Ishikawa (cell line): Measurements from ENCODE around the gene SAV1.

Source experiments
- CEBPB ChIP-seq: IDR thresholded peaks from 2 replicates; pipeline ENCODE4 v1.6.1; 2012
- CREB1 ChIP-seq: IDR thresholded peaks from 2 replicates; pipeline ENCODE4 v1.6.1; 2012; ENCODE audit warnings: low read depth
- EGR1 ChIP-seq: IDR thresholded peaks from 2 replicates; pipeline ENCODE4 v1.6.1; 2012
- EP300 ChIP-seq: IDR thresholded peaks from 2 replicates; pipeline ENCODE4 v1.6.1; 2012; ENCODE audit warnings: borderline replicate concordance
- FOXM1 ChIP-seq: IDR thresholded peaks from 2 replicates; pipeline ENCODE4 v1.6.1; 2012; ENCODE audit warnings: low read depth, borderline replicate concordance
- NFIC ChIP-seq: IDR thresholded peaks from 2 replicates; pipeline ENCODE4 v1.6.1; 2012
- RAD21 ChIP-seq: IDR thresholded peaks from 2 replicates; pipeline ENCODE4 v1.6.1; 2012; ENCODE audit warnings: low read depth
- TAF1 ChIP-seq: IDR thresholded peaks from 2 replicates; pipeline ENCODE4 v1.6.1; 2012; ENCODE audit warnings: low read depth, mild to moderate bottlenecking
- TCF12 ChIP-seq: IDR thresholded peaks from 2 replicates; pipeline ENCODE4 v1.6.1; 2012; ENCODE audit warnings: low read depth
- TEAD4 ChIP-seq: IDR thresholded peaks from 2 replicates; pipeline ENCODE4 v1.6.1; 2012
- YY1 ChIP-seq: IDR thresholded peaks from 2 replicates; pipeline ENCODE4 v1.6.1; 2012; ENCODE audit warnings: low read depth
- ZBTB7A ChIP-seq: IDR thresholded peaks from 2 replicates; pipeline ENCODE4 v1.6.1; 2012; ENCODE audit warnings: low read depth
- TF ChIP-seq, protein P1 (sequence below): IDR thresholded peaks from 2 replicates; pipeline ENCODE4 v1.6.1; 2012
- TF ChIP-seq, protein P2 (sequence below): IDR thresholded peaks from 2 replicates; pipeline ENCODE4 v1.6.1; 2012; ENCODE audit warnings: low read depth, mild to moderate bottlenecking
- TF ChIP-seq, protein P3 (sequence below): IDR thresholded peaks from 2 replicates; pipeline ENCODE4 v1.6.1; 2012

SAV1 gene

DNA sequence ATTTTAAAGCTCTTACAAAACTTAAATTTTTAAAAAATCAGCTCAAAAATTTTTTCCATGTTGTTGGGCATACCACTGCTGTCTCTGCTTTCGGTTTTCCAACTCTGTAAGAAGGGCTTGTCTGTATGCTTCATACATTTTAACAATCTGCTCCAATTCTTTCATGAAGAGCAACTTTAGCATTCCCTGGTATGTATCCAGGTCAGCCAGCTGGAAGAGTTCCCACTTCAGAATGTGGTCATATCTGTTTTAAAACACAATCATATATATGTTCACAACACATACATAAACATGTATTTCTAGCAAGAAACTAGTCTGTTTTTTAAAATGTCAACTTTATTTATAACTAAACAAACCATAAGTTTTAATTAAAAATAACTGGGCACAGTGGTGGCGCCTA lies 33.0 kb downstream of the SAV1 start:
- TF ChIP-seq YY1 = no peak
- TF ChIP-seq ZBTB7A = no peak
- TF ChIP-seq TEAD4 = no peak
- no peak for TF ChIP-seq FOXM1
- TF ChIP-seq, protein P1, sequence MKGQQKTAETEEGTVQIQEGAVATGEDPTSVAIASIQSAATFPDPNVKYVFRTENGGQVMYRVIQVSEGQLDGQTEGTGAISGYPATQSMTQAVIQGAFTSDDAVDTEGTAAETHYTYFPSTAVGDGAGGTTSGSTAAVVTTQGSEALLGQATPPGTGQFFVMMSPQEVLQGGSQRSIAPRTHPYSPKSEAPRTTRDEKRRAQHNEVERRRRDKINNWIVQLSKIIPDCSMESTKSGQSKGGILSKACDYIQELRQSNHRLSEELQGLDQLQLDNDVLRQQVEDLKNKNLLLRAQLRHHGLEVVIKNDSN = no peak
- TF ChIP-seq TAF1 = no peak
- TF ChIP-seq TCF12 = no peak
- TF ChIP-seq CREB1 = no peak
- no peak for TF ChIP-seq RAD21

DNA sequence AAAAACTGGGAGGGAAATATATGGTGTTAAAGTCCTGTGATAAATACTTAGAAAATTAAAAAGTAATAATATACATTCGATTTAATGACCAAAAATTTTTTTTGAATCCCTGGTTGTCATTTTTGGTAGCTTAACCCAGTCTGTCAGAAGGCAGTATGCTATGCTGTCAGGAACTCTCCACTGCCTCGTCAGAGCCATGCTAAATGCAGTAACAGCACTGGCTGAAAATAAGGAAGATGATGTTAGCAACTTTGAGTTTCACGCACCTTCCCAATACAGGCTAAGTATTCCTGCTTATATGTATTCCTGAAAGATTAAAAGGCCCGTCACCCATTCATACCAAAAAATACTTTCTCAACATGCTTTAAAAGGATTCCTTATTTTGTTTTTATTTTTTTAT lies 34.2 kb downstream of the SAV1 start:
- TF ChIP-seq, protein P2, sequence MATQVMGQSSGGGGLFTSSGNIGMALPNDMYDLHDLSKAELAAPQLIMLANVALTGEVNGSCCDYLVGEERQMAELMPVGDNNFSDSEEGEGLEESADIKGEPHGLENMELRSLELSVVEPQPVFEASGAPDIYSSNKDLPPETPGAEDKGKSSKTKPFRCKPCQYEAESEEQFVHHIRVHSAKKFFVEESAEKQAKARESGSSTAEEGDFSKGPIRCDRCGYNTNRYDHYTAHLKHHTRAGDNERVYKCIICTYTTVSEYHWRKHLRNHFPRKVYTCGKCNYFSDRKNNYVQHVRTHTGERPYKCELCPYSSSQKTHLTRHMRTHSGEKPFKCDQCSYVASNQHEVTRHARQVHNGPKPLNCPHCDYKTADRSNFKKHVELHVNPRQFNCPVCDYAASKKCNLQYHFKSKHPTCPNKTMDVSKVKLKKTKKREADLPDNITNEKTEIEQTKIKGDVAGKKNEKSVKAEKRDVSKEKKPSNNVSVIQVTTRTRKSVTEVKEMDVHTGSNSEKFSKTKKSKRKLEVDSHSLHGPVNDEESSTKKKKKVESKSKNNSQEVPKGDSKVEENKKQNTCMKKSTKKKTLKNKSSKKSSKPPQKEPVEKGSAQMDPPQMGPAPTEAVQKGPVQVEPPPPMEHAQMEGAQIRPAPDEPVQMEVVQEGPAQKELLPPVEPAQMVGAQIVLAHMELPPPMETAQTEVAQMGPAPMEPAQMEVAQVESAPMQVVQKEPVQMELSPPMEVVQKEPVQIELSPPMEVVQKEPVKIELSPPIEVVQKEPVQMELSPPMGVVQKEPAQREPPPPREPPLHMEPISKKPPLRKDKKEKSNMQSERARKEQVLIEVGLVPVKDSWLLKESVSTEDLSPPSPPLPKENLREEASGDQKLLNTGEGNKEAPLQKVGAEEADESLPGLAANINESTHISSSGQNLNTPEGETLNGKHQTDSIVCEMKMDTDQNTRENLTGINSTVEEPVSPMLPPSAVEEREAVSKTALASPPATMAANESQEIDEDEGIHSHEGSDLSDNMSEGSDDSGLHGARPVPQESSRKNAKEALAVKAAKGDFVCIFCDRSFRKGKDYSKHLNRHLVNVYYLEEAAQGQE = no peak
- no peak for TF ChIP-seq TCF12
- TF ChIP-seq TEAD4 = no peak
- TF ChIP-seq, protein P3, sequence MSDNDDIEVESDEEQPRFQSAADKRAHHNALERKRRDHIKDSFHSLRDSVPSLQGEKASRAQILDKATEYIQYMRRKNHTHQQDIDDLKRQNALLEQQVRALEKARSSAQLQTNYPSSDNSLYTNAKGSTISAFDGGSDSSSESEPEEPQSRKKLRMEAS = no peak
- TF ChIP-seq EGR1 = no peak
- no peak for TF ChIP-seq TAF1
- TF ChIP-seq ZBTB7A = no peak
- no peak for TF ChIP-seq RAD21

DNA sequence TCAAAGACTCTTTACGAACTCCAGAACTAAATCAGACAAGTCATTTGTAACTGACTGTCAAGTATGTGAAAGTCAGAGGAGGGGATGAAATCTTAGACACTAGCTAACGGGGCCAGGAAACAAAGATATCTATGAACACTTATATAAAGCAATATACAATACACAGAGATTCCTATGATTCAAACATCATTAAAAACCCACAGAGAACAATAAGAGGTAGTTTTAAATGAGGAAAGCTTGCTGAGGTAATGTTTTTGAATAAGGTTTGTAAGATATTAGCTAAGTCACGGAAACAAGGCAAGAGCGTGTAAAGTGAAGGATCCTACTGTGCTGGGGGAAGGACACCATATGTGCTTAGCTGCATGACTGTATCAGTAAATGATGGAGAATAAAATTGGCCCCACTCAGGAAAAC lies 36.7 kb downstream of the SAV1 start:
- no peak for TF ChIP-seq NFIC
- no peak for TF ChIP-seq RAD21
- TF ChIP-seq, protein P1 = no peak

DNA sequence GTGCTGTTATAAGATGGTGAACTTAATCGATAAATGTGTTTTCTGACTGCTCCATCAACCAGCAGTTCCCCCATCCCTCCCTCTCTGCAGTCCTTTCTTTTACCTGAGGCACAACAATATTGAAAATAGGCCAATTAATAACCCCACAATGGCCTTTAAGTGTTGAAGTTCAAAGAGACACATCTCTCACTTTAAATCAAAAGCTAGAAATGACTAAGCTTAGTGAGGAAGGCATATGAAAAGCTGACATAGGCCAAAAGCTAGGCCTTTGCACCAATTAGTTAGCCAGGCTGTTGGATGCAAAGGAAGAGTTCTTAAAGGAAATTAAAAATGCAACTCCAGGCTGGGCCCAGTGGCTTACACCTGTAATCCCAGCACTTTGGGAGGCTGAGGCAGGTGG lies 43.7 kb downstream of the SAV1 start:
- no peak for TF ChIP-seq TAF1
- no peak for TF ChIP-seq TEAD4
- TF ChIP-seq ZBTB7A = no peak
- TF ChIP-seq, protein P1 = no peak
- TF ChIP-seq, protein P2 = no peak
- TF ChIP-seq EP300 = no peak
- TF ChIP-seq YY1 = no peak
- no peak for TF ChIP-seq RAD21
- no peak for TF ChIP-seq CREB1
- TF ChIP-seq NFIC = no peak
- TF ChIP-seq, protein P3 = no peak
- no peak for TF ChIP-seq FOXM1
- no peak for TF ChIP-seq EGR1
- TF ChIP-seq TCF12 = no peak
- TF ChIP-seq CEBPB = no peak

DNA sequence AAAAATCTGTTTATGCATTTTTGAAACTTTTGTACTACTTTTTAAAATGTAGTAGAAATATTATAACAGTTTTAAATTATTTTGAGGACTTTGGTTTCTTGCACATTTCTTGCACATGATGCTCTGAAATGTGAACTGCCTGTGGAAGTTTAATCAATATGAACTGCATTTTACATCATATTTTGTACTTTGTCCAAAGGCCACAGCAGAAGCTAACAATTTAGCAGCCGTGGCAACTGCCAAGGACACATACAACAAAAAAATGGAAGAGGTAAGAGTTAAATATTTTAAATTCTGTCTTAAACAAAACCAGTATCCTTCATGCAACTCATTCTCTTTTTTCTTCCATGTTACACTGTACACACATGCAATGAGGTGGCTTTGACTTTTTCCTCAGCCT lies 45.1 kb downstream of the SAV1 start:
- TF ChIP-seq EP300 (no peak), CREB1 (no peak), EGR1 (no peak), FOXM1 (no peak)
- TF ChIP-seq, protein P3 = no peak

DNA sequence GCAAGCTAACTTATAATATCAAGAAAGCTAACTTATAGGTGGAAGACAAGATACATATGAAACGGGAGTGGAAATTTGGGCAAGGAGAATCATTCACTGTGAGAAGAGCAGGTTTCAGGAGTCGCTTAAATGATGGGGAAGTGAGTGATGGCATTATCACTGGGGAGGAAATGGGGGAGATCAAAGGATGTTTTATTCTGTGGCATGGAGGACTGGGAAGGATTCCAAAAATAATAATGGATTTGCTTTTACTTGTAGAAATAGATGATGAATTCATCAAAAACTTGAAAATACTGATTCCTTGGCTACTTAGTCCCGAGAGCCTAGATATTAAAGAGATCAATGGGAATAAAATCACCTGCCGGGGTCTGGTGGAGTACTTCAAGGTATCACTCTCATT lies 47.8 kb downstream of the SAV1 start:
- TF ChIP-seq, protein P2 = no peak
- no peak for TF ChIP-seq YY1
- TF ChIP-seq ZBTB7A = no peak
- TF ChIP-seq NFIC = no peak
- TF ChIP-seq, protein P3 = no peak
- no peak for TF ChIP-seq FOXM1
- TF ChIP-seq RAD21 = no peak
- TF ChIP-seq TAF1 = no peak
- no peak for TF ChIP-seq TEAD4
- no peak for TF ChIP-seq EGR1
- TF ChIP-seq, protein P1 = no peak
- no peak for TF ChIP-seq EP300
- no peak for TF ChIP-seq CEBPB
